K562 (cell line): ENCODE measurements around the gene WIPF1. TPM values are rescaled to one million over a fixed set of nuclear protein-coding genes. Genes with fewer than 3 reads are reported as not detected.
A peak's percentile ranks its signal among the peaks of the same experiment; 100 is the strongest.

Experiments
- ATAC-seq: fragments of 200-7000 bp; cut with Tn5 transposase; 3 replicates; pipeline ENCODE4 v1.9.1; 2020; ENCODE audit warnings: moderate library complexity
- BruUV-seq: library from RNA; stranded (reverse); fragments of 400-500 nt; replicated peaks from 2 replicates; lab custom pipeline; 2021; lab: Mats Ljungman, UMichigan
- CTCF ChIA-PET: fragments of 300-600 bp; formaldehyde crosslinking; extraction: SDS; loops from one replicate; lab custom pipeline; 2021; ENCODE audit warnings: low intra/inter-chr PET ratio; lab: Yijun Ruan, JAX
- POLR2A ChIA-PET: fragments of 300-600, 350-650 bp; sonication (Branson Sonifier 250); formaldehyde crosslinking; extraction: SDS; loops from one replicate; lab custom pipeline; 2021; ENCODE audit warnings: antibody characterized with exemption, inconsistent platforms; lab: Yijun Ruan, JAX
- DNase-seq, 4 experiments: peaks; one replicate each; pipeline versions ENCODE4 v3.0.0 to v3.0.0-alpha.2; 2011 to 2018; ENCODE audit warnings: low spot score in 3 of 4, mixed read lengths in 3 of 4; ENCODE audit errors: extremely low read depth in 1 of 4
- FAIRE-seq: peaks from 2 replicates; lab custom pipeline; 2011; peaks lifted over from hg19 to GRCh38; lab: Jason Lieb, UNC
- H2AFZ ChIP-seq: 2 replicates; pipeline ENCODE4 v1.6.0; 2011; ENCODE audit warnings: low read depth, low read length, control low read depth, inconsistent platforms
- H3K27ac ChIP-seq: fragments of 200-600 bp; 3 replicates; pipeline ENCODE4 v1.8.0; 2011; ENCODE audit warnings: low read depth, mild to moderate bottlenecking, control low read depth, inconsistent platforms, low read length, moderate library complexity, mixed read lengths; ENCODE audit errors: extremely low read depth
- H3K27me3 ChIP-seq, 2 experiments: fragments of 300-600 bp in 1 of 2; 2 replicates in 1 of 2; 3 replicates in 1 of 2; pipeline versions ENCODE4 v1.6.0 to v1.8.0; 2011; ENCODE audit warnings: inconsistent platforms in 2 of 2, low read length in 2 of 2, mild to moderate bottlenecking in 1 of 2, mixed read lengths in 1 of 2, moderate library complexity in 1 of 2; ENCODE audit not compliant: control insufficient read depth in 2 of 2, insufficient read depth in 2 of 2
- H3K36me3 ChIP-seq: fragments of 300-600 bp; 3 replicates; pipeline ENCODE4 v1.8.0; 2011; ENCODE audit warnings: mild to moderate bottlenecking, low read length, inconsistent platforms; ENCODE audit not compliant: control insufficient read depth, insufficient read depth
- H3K4me1 ChIP-seq, 2 experiments: fragments of 200-600 bp in 1 of 2; replicated peaks in 1 of 2; 2 replicates in 1 of 2; 3 replicates in 1 of 2; pipeline versions ENCODE4 v1.5.1 to v1.8.0; 2011; ENCODE audit warnings: inconsistent platforms in 2 of 2, low read length in 2 of 2, mild to moderate bottlenecking in 1 of 2, mixed read lengths in 1 of 2, moderate library complexity in 1 of 2; ENCODE audit not compliant: control insufficient read depth in 2 of 2, insufficient read depth in 2 of 2
- H3K4me2 ChIP-seq: 2 replicates; pipeline ENCODE4 v1.6.1; 2011; ENCODE audit warnings: low read length, control low read depth, inconsistent platforms, mixed read lengths; ENCODE audit not compliant: insufficient read depth
- H3K4me3 ChIP-seq: fragments of 200-600 bp; sonication (generic), shearing (Covaris generic); 2 replicates; pipeline ENCODE4 v1.5.1; 2016; ENCODE audit warnings: control low read depth, inconsistent platforms
- H3K79me2 ChIP-seq: fragments of 200-600 bp; 3 replicates; pipeline ENCODE4 v1.8.0; 2011; ENCODE audit warnings: low read length, inconsistent platforms; ENCODE audit not compliant: control insufficient read depth, insufficient read depth
- H3K9ac ChIP-seq, 2 experiments: 2 replicates each; pipeline versions ENCODE4 v1.6.0 to v1.6.1; 2011; ENCODE audit warnings: low read depth in 2 of 2, low read length in 2 of 2, control low read depth in 1 of 2, inconsistent platforms in 1 of 2, mild to moderate bottlenecking in 1 of 2, mixed read lengths in 1 of 2; ENCODE audit not compliant: insufficient read depth in 1 of 2
- H3K9me1 ChIP-seq: one replicate; pipeline ENCODE4 v1.6.0; 2011; ENCODE audit warnings: inconsistent platforms, mild to moderate bottlenecking, low read length, moderate library complexity; ENCODE audit not compliant: control insufficient read depth, insufficient read depth
- H3K9me3 ChIP-seq: replicated peaks from 2 replicates; pipeline ENCODE4 v1.5.1; 2011; ENCODE audit warnings: low read depth, low read length, inconsistent platforms; ENCODE audit not compliant: control insufficient read depth, insufficient read depth
- H4K20me1 ChIP-seq: replicated peaks from 2 replicates; pipeline ENCODE4 v1.6.1; 2011; ENCODE audit warnings: low read length, inconsistent platforms, mixed read lengths; ENCODE audit not compliant: control insufficient read depth, insufficient read depth
- ARID1B ChIP-seq: fragments of 450-650 bp; IDR thresholded peaks from 2 replicates; pipeline ENCODE4 v1.6.1; 2016; ENCODE audit warnings: antibody characterized with exemption, mild to moderate bottlenecking, inconsistent platforms
- BHLHE40 ChIP-seq: IDR thresholded peaks from 2 replicates; pipeline ENCODE4 v1.6.1; 2011; ENCODE audit warnings: low read length, improper control_type of control experiment
- CBFA2T3 ChIP-seq: fragments of 450-650 bp; IDR thresholded peaks from 2 replicates; pipeline ENCODE4 v1.6.1; 2017
- CXXC5 ChIP-seq: fragments of 250-450 bp; sonication (Bioruptor Pico); IDR thresholded peaks from 2 replicates; pipeline ENCODE4 v1.8.0; 2022; ENCODE audit warnings: inconsistent platforms, mild to moderate bottlenecking, moderate library complexity
- FOXK2 ChIP-seq, 2 experiments: fragments of 450-650 bp; IDR thresholded peaks in 1 of 2; conservative IDR thresholded peaks in 1 of 2; 2 replicates each; pipeline ENCODE4 v1.6.1; 2016; ENCODE audit warnings: low read depth in 2 of 2, mild to moderate bottlenecking in 1 of 2
- HBP1 ChIP-seq: fragments of 450-650 bp; formaldehyde crosslinking; IDR thresholded peaks from 2 replicates; pipeline ENCODE4 v1.4.0; 2022; ENCODE audit warnings: missing genetic modification characterization
- MECOM ChIP-seq: fragments of 250-450 bp; sonication (Bioruptor Pico); IDR thresholded peaks from 2 replicates; pipeline ENCODE4 v1.8.0; 2022; ENCODE audit warnings: inconsistent platforms
- MYBL2 ChIP-seq, 2 experiments: fragments of 450-650 bp in 1 of 2; sonication (generic) in 1 of 2; formaldehyde crosslinking in 1 of 2; IDR thresholded peaks; 2 replicates each; pipeline versions ENCODE4 v1.6.1 to v1.8.1; 2017 to 2022; ENCODE audit warnings: borderline replicate concordance in 1 of 2, inconsistent platforms in 1 of 2, low read depth in 1 of 2, mild to moderate bottlenecking in 1 of 2, missing genetic modification reagents in 1 of 2, moderate library complexity in 1 of 2
- NRF1 ChIP-seq, 2 experiments: fragments of 450-650 bp; IDR thresholded peaks in 1 of 2; conservative IDR thresholded peaks in 1 of 2; 2 replicates each; pipeline ENCODE4 v1.6.1; 2014; ENCODE audit warnings: mild to moderate bottlenecking in 2 of 2
- PCBP2 ChIP-seq: fragments of 200-400 bp; formaldehyde crosslinking; IDR thresholded peaks from 2 replicates; pipeline ENCODE4 v1.6.1; 2018; ENCODE audit warnings: low read length, low read depth, mild to moderate bottlenecking, moderate library complexity; ENCODE audit not compliant: poor library complexity, severe bottlenecking
- TCF3 ChIP-seq: sonication (generic); formaldehyde crosslinking; IDR thresholded peaks from 2 replicates; pipeline ENCODE4 v1.4.0; 2020; ENCODE audit warnings: mild to moderate bottlenecking, missing genetic modification reagents
- TCF7L2 ChIP-seq: fragments of 150-350 bp; IDR thresholded peaks from 2 replicates; pipeline ENCODE4 v1.6.1; 2016; ENCODE audit warnings: low read depth, mild to moderate bottlenecking, low read length, moderate library complexity
- YY1 ChIP-seq, 3 experiments: IDR thresholded peaks; 2 replicates each; pipeline ENCODE4 v1.6.1; 2011; ENCODE audit warnings: low read length in 2 of 3, mild to moderate bottlenecking in 2 of 3, moderate library complexity in 2 of 3, borderline replicate concordance in 1 of 3, control low read depth in 1 of 3, low read depth in 1 of 3; ENCODE audit not compliant: insufficient read depth in 3 of 3, insufficient replicate concordance in 2 of 3, control insufficient read depth in 1 of 3, insufficient read length in 1 of 3; ENCODE audit errors: extremely low read depth in 1 of 3
- ZNF212 ChIP-seq: fragments of 450-650 bp; formaldehyde crosslinking; IDR thresholded peaks from 2 replicates; pipeline ENCODE4 v1.4.0; 2020; ENCODE audit warnings: mild to moderate bottlenecking
- whole genome bisulfite sequencing: fragments of 100-300 bp; shearing (Covaris generic); methylation state at CpG from one replicate; pipeline ENCODE4 v1.1.6; 2016; ENCODE audit warnings: low coverage, mixed read lengths; ENCODE audit not compliant: insufficient coverage; ENCODE audit errors: missing lambda C conversion rate; 5-methylcytosine and 5-hydroxymethylcytosine counted together
- in situ Hi-C: fragments of 300-500 bp; cut with MboI; formaldehyde crosslinking; loops from 4 replicates; pipeline ENCODE4 v1.15.0; 2018; ENCODE audit warnings: inconsistent platforms, mixed read lengths
- intact Hi-C: fragments of 100-400 bp; cut with micrococcal nuclease; formaldehyde crosslinking; loops from 2 replicates; pipeline ENCODE4 v1.14.2; 2022
- polyA plus RNA-seq, 8 experiments: library from polyadenylated mRNA; depleted of rRNA in 4 of 8; stranded (reverse) in 5 of 8; unstranded in 3 of 8; fragments of >200 nt; fragmentation: Nextera tagmentation in 2 of 8; fragmentation: Illumina TruSeq in 1 of 8; extraction: Ambion mirVana in 2 of 8; extraction: Trizol in 1 of 8; gene quantifications; 2 replicates each; pipeline versions ENCODE4 v1.2.1 to v1.2.3, GENCODE V29; 2011 to 2014; ENCODE audit warnings: inconsistent platforms in 1 of 8, missing spikeins in 1 of 8
- total RNA-seq, 7 experiments: library from RNA; depleted of rRNA in 6 of 7; stranded (reverse); fragments of >200 nt in 6 of 7; fragmentation: Illumina TruSeq in 2 of 7; extraction: Trizol in 2 of 7; gene quantifications; 2 replicates each; pipeline versions ENCODE4 v1.2.1 to v1.2.3, GENCODE V29; 2011 to 2021; ENCODE audit warnings: low replicate concordance in 1 of 7

The WIPF1 gene
- total and polyA plus RNA-seq, 9 of the 15 experiments (the other 6 are each of a cell fraction or from before 2014, with no cell fraction given): 0.54 to 4.9 (median 2.4) TPM

- TF ChIP-seq HBP1 (CRISPR knock-in tag) (no peak), FOXK2 (conservative IDR thresholded peaks at IDR 0.05 in 1 of 2, IDR thresholded peaks at IDR 0.05 in 1 of 2; ENCODE audit: low read depth in 2 of 2) (no peak), YY1 (IDR thresholded peaks at IDR 0.05; ENCODE audit: borderline replicate concordance in 1 of 3, control insufficient read depth in 1 of 3, extremely low read depth in 1 of 3, insufficient read depth in 3 of 3, insufficient read length in 1 of 3, insufficient replicate concordance in 2 of 3, low read depth in 1 of 3, low read length in 2 of 3) (no peak), PCBP2 (no peak), TCF7L2 (no peak), ZNF212 (no peak)
These were observed 11.8 kb downstream of the WIPF1 start (continued) for GRCh38 chr2:174585657-174586252.

GRCh38 chr2:174585146-174585545, 12.5 kb downstream of the WIPF1 start:
- Histone ChIP-seq H3K79me2 (no peaks in the 10 kb centered on the region), H3K4me2 (no peak overlapping the region), H3K4me3 (no peak overlapping the region), H3K27ac (no peak overlapping the region), H3K4me1 (no peaks in the 10 kb centered on the region), H3K9ac (no peak overlapping the region), H3K9me1 (no peaks in the 10 kb centered on the region), H3K9me3 (no peaks in the 10 kb centered on the region), H2AFZ (no peak overlapping the region), H3K36me3 (no peaks in the 10 kb centered on the region), H3K27me3 (peaks cover 0 to 17% of the 10 kb centered on the region in 2 experiments; a peak in 3 of 5 replicates), H4K20me1 (no peaks in the 10 kb centered on the region; the same call in 1 of the 2 replicates)
- CTCF ChIA-PET: no interaction called here
- intact Hi-C loops (no loop called here), in situ Hi-C loops (no loop called here)
- DNase-seq (peak in 1 of 4 experiments; percentile 33), ATAC-seq (peak; percentile 56; the same call in 2 of the 3 replicates), FAIRE-seq (peak; percentile 15)
- WGBS: 11% methylated on average over 9 of the region's 10 CpGs
- POLR2A ChIA-PET: no interaction called here
- TF ChIP-seq CXXC5 (peak; percentile 55), NRF1 (conservative IDR thresholded peaks at IDR 0.05 in 1 of 2, IDR thresholded peaks at IDR 0.05 in 1 of 2) (peak; percentile 54 to 63), TCF3 (peak; percentile 75), ARID1B (peak; percentile 8; the same call in 1 of the 2 replicates), BHLHE40 (peak; percentile 35; the same call in 1 of the 2 replicates), MECOM (CRISPR knock-in tag) (no peak), CBFA2T3 (peak; percentile 48), MYBL2 (IDR thresholded peaks at IDR 0.05; ENCODE audit: low read depth) (no peak), MYBL2 (CRISPR knock-in tag; IDR thresholded peaks at IDR 0.05; ENCODE audit: borderline replicate concordance) (no peak)
- no TSS peak for BruUV-seq
